Measurements from ENCODE around the gene NPW.

The NPW gene

GRCh38 chr16:2019518-2019920 is at the start of gene NPW:
Gene NPW (plus strand): TSS chr16:2019785.
- DNase-seq (ENCODE audit: low read depth in 1 of 2, low spot score in 1 of 2), result no peak
- in situ Hi-C loops (cut with HindIII; ENCODE audit: low pct_unique_long_range_greater_than_20kb, low sequenced_read_pairs), result no loop called here
- TF ChIP-seq JUND (IDR thresholded peaks at IDR 0.05; ENCODE audit: low read depth), result no peak

DNA sequence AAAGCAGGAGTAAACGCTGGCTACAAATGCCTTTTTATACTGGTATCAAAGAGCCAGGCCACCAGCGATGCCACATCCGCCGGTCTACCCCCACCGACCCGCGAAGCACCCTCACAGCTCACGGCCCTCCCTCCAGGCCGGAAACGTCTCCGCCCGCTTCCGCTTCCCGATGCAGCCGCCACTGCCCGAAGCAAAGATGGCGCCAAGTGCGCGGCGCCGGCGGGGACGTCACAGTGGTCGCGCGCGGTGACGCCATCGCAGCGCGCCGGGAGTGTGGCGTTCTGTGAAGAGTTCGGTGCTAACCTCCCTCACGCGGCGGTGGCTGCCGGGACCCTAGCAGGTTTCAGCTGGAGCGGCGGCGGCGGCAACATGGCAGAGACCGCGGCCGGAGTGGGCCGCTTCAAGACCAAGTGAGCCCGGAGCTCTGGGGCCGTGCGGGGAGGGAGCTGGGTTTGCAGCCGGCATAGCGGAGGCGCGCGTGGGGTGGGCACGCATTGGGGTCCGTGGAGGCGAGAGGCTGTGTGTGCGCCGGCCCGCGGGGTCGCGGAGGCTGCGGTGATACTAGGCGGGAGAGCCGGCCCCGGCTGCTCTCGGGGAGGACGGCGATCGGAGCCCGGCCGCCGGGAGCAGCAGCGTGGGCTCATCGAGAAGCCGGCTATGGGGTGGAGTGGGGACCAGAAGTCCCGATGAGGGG is 47.6 kb upstream of the NPW start, which contains the start of gene TBL3:
TSS of gene TBL3 (plus strand) at position 258 of the 694 bp plus-strand sequence. CDS start at position 370, 112 bp downstream.
- peak; percentile 90 to 96 for DNase-seq (ENCODE audit: low read depth in 1 of 2, low spot score in 1 of 2)
- in situ Hi-C loops (cut with HindIII; ENCODE audit: low pct_unique_long_range_greater_than_20kb, low sequenced_read_pairs), result no loop called here

DNA sequence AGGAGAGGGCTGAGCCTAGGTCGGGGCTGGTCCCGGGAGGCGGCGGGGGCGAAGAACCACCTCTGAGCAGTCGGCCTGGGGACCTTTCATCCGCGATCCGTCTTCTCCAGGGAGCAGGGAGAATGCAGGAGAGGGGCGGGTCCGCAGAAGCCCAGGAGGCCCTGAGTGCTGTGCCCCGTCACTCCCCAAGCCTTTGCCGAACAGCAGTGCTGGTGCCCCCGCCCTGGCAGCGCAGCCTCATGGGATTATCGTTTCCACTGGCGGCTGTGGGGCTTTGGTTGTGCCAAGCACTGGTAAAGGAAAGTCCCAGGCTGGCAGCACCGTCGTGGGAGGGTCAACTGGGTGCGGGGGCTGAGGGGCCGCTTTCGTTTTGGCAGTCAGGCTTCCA is 47.1 kb upstream of the NPW start:
- TF ChIP-seq JUND (IDR thresholded peaks at IDR 0.05; ENCODE audit: low read depth), result no peak
- DNase-seq (ENCODE audit: low read depth in 1 of 2, low spot score in 1 of 2), result no peak
- in situ Hi-C loops (cut with HindIII; ENCODE audit: low pct_unique_long_range_greater_than_20kb, low sequenced_read_pairs), result no loop called here

More for the DNA sequence above, 47.6 kb upstream of the NPW start, which contains the start of gene TBL3:
- TF ChIP-seq JUND (IDR thresholded peaks at IDR 0.05; ENCODE audit: low read depth), result no peak

DNA sequence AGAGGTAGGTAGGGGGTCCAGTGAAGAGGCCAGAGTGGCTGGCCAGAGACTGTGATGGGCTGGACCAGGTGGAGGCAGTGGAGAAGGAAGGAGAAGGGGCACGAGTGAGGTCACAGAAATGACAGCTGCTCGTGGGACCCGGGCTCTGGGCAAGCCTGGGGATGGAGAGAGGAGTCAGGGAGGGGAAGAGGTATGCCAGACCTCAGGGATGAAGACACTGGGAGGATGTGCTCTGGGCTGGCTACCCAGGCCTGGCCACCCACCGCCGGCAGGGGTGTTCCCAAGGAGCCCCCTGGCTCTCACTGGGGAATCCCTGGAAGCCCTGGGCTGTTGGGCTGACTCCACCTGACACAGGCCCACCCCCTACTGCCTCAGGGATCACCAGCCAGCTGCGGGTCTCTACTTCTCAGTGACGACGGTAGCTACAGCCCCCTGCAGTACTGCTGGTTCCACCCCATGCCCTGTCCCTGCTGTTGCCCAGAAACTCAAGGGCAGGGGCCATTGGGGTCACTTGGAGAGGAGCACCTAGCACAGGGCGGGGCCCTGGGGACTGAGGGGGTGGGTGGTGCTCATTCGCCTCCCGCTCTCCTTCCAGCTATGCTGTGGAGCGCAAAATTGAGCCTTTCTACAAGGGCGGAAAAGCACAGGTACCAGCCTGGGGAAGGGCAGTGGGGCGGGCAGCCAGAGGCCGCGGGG is 46.0 kb upstream of the NPW start:
- no peak for DNase-seq (ENCODE audit: low read depth in 1 of 2, low spot score in 1 of 2)
- in situ Hi-C loops (cut with HindIII; ENCODE audit: low pct_unique_long_range_greater_than_20kb, low sequenced_read_pairs), result no loop called here
- TF ChIP-seq JUND (IDR thresholded peaks at IDR 0.05; ENCODE audit: low read depth), result no peak

GRCh38 chr16:1974157-1975070 is 45.2 kb upstream of the NPW start:
- DNase-seq (ENCODE audit: low read depth in 1 of 2, low spot score in 1 of 2), result no peak
- no peak for TF ChIP-seq JUND (IDR thresholded peaks at IDR 0.05; ENCODE audit: low read depth)
- in situ Hi-C loops (cut with HindIII; ENCODE audit: low pct_unique_long_range_greater_than_20kb, low sequenced_read_pairs), result no loop called here

GRCh38 chr16:1975432-1976215 is 44.0 kb upstream of the NPW start:
- TF ChIP-seq JUND (IDR thresholded peaks at IDR 0.05; ENCODE audit: low read depth), result no peak
- in situ Hi-C loops (cut with HindIII; ENCODE audit: low pct_unique_long_range_greater_than_20kb, low sequenced_read_pairs), result no loop called here
- no peak for DNase-seq (ENCODE audit: low read depth in 1 of 2, low spot score in 1 of 2)

DNA sequence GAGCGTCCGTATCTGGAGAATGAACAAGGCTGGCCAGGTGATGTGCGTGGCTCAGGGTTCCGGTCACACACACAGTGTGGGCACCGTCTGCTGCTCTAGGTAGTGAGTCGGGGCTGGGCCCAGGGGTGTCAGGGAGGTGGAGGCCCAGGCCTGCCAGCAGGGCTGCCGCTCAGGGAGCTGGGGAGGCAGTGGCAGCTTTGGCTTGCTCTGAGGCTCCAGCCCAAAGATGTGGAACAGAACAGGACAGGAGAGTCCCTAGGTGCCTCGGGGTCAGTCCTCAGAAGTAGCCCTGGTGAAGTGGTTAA is 43.4 kb upstream of the NPW start:
- no peak for DNase-seq (ENCODE audit: low read depth in 1 of 2, low spot score in 1 of 2)

GRCh38 chr16:1976951-1977874 is 42.4 kb upstream of the NPW start:
- in situ Hi-C loops (cut with HindIII; ENCODE audit: low pct_unique_long_range_greater_than_20kb, low sequenced_read_pairs), result no loop called here
- TF ChIP-seq JUND (IDR thresholded peaks at IDR 0.05; ENCODE audit: low read depth), result no peak
- DNase-seq (ENCODE audit: low read depth in 1 of 2, low spot score in 1 of 2), result no peak

More for the DNA sequence above, 43.4 kb upstream of the NPW start:
- in situ Hi-C loops (cut with HindIII; ENCODE audit: low pct_unique_long_range_greater_than_20kb, low sequenced_read_pairs), result no loop called here
- no peak for TF ChIP-seq JUND (IDR thresholded peaks at IDR 0.05; ENCODE audit: low read depth)

DNA sequence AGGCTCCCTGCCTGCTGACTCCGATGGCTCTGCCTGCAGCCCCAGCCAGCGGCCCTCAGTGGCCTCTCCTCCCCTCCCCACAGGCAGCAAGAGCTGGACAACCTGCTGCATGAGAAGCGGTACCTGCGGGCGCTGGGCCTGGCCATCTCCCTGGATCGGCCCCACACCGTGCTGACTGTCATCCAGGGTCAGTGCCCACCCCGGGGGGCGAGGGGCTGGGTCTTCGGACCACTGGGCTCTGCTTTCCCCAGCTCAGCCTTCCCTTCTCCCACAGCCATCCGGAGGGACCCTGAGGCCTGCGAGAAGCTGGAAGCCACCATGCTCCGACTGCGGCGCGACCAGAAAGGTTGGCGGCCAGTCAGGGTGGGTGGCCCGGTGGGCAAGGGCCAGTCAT is 41.7 kb upstream of the NPW start:
- DNase-seq (ENCODE audit: low read depth in 1 of 2, low spot score in 1 of 2), result no peak
- in situ Hi-C loops (cut with HindIII; ENCODE audit: low pct_unique_long_range_greater_than_20kb, low sequenced_read_pairs), result no loop called here
- TF ChIP-seq JUND (IDR thresholded peaks at IDR 0.05; ENCODE audit: low read depth), result no peak

DNA sequence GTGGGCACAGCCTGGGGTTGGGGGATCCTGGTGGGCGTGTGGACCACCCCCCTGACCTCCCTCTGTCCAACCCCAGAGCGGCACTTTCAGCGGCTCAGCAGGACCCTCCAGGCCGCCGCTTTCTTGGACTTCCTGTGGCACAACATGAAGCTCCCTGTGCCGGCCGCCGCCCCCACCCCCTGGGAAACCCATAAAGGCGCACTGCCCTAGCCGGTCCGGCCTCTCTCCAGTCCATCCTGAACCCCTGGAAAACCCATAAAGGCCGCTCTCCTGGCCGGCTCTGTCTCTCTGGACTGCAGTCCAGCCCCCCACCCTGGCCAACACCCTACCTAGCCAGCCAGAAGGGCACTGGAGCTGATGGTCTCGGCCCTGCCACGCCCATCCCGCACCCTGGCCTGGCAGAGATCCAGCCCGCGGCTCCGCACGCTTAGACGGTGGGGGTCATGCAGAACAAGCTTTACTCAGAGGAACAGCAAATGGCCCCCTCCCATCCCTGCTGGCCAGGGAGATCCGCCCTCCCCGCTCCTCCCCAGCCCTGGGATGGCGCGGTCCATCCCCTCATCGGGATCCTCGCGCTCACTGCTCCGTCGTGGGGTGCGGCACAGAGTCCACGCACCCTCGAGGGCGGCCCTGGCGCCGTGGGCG is 41.0 kb upstream of the NPW start:
- DNase-seq (ENCODE audit: low read depth in 1 of 2, low spot score in 1 of 2), result peak in 1 of 2 experiments; percentile 33
- in situ Hi-C loops (cut with HindIII; ENCODE audit: low pct_unique_long_range_greater_than_20kb, low sequenced_read_pairs), result no loop called here

More for the DNA sequence above, 41.0 kb upstream of the NPW start:
- no peak for TF ChIP-seq JUND (IDR thresholded peaks at IDR 0.05; ENCODE audit: low read depth)
